GM21576 (cell line): ENCODE data around the gene ARHGEF3.
A peak's percentile ranks its signal among the peaks of the same experiment; 100 is the strongest.
"Not testable (repeated sequence)": the region's sequence is repeated elsewhere in the genome, so short reads cannot be mapped to it uniquely, and the experiment has no call there.

Experiments
- ATAC-seq: cut with Tn5 transposase; IDR thresholded peaks from one replicate; pipeline ENCODE4 v1.9.1; 2021; ENCODE audit warnings: mild to moderate bottlenecking, moderate library complexity; ENCODE audit not compliant: unreplicated experiment

ARHGEF3 gene

DNA sequence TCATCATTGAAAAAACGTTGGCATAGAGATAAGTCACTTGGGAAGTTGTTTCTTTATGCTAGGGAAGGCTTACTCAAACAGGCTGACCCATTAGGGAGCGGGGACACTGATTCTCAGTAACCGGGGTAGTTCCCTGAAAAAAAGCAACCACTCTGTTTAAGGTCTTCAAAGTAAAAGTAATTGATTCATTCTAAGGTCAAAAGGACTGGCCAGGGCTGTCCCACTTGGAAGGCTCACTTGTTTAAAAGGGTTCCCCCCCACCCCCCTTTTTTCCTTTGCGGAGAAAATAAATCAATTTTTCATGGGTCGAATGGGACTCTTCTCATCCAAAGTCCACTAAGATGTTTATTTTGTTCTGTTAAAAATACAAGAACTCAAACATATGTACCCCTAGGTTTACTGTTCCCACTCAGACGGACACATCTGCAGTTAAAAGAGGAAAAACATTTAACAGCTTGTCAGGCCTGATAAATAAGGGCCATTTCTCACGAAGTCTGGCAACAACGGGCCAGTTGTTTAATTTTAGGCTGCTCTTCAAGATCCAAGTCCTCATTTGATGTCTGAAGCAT lies 53.0 kb downstream of the ARHGEF3 start:
- ATAC-seq: no peak

- ATAC-seq: no peak
Observed at GRCh38 chr3:56747150-56747549, 54.6 kb downstream of the ARHGEF3 start.

GRCh38 chr3:56744016-56744415 lies 57.7 kb downstream of the ARHGEF3 start:
- no peak for ATAC-seq

DNA sequence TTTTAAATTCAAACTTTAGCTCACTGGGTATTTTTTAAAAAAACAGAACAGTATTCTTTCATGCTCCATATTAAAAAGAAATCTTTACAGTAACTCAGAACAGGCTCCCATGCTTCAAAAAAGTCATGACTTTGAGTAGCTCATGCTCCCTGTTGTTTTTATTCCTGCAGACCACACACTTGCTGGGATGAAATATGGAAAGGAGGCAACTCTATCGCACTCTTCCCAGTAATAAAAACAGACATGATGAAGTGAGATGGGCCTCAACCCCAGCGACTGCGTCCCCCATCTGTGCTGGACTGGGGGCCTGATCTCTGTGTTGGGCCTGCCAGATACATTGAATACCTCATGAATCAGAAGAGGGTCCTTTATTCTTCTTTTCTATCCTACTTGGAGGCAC lies 58.9 kb downstream of the ARHGEF3 start:
- ATAC-seq: no peak

DNA sequence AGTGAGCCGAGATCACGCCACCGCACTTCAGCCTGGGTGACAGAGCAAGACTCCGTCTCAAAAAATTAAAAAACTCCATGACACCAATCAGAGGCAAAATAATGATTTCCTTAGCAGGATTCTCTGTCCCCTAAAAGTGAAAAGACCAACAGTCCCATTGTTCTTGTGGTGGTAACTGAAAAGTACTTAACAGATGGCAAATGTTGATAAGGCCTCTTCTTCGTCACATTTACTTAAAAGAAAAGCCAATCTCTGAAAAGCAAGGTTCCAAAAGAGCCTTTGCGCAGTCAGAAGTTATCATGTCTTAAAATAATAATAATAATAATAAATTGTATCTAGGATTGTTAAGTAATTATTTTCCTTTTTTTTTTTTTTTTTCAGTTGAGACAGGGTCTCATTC lies 62.7 kb downstream of the ARHGEF3 start:
- ATAC-seq: no peak

DNA sequence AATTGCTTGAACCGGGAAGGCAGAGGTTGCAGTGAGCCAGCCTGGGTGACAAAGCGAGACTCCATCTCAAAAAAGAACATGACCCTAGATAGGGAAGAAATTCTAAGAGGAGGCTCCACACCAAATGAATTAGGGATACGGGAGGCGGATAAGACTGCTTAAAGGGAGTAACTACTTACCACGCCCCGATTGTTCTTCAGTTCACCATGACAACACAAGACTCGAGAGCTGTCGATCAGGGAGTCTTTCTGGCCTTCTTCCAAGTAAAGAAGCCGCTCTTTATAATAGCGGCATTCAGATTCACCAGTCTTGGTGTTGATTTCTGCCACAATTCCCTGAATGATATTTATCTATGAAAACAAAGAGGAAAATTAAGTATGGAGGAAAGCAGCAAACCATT lies 64.7 kb downstream of the ARHGEF3 start:
- no peak for ATAC-seq

GRCh38 chr3:56732109-56732508 lies 69.6 kb downstream of the ARHGEF3 start:
- ATAC-seq: no peak

GRCh38 chr3:56725175-56725574 lies 76.6 kb downstream of the ARHGEF3 start:
- peak; percentile 98 for ATAC-seq

DNA sequence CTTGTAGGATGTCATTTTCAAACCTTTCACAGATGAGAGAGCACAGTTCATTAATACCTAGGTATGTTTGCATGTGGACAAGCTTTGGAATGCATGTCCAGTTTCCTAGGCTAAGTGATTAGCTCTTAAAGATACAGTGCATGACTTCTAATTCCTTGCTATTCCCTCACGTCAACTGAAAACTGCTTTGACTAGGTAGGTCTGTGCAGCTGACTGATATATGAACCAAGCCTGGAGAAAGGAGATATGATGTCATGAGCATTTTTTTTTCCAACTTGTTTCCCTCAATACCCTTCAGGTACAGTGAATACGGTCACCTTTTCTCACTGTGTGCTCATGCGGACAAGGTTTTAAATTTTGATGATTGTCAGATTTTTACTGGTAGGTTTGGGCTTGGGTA lies 77.1 kb downstream of the ARHGEF3 start:
- no peak for ATAC-seq

- ATAC-seq: no peak
Observed at GRCh38 chr3:56720849-56721248, 80.9 kb downstream of the ARHGEF3 start.

GRCh38 chr3:56718809-56719208 lies 82.9 kb downstream of the ARHGEF3 start:
- ATAC-seq: not testable (repeated sequence)

DNA sequence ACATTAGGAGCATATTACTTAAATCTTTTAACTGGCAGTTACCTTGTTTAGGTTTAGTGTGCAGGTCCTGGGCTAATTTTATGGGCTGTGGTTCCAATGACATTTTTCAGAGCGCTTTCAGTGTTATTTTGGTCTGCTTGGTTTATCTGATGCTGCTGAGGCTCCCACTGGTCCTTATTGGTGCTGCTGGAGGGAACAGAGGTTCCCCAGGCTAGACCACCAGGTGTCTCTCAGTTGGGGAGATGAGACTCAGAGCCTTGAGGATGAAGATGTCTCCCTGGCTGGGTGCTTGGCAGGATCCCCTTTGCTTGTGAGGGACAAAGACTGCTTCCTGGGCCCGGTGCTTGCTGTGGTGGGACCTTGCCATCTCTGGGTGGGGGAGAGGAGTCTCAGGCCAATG lies 90.4 kb downstream of the ARHGEF3 start:
- ATAC-seq: no peak

- ATAC-seq: not testable (repeated sequence)
Observed at GRCh38 chr3:56707412-56707811, 94.3 kb downstream of the ARHGEF3 start.

GRCh38 chr3:56706629-56707028 lies 95.1 kb downstream of the ARHGEF3 start:
- ATAC-seq: no peak

DNA sequence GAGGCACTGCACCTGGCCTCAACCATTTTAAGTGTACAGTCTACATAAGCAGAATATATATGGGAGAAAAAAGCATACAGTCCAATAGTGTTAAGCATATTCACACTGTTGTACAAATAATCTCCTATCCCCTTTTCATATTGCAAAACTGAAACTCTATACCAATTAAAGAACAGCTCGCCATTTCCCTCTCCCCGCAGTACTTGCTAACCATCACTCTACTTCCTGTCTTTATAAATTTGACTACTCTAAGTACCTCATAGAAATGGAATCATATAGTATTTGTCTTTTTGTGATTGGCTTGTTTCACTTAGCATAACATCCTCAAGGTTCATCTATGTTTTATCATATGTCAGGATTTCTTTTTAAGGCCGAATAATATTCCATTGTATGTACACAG lies 97.0 kb downstream of the ARHGEF3 start:
- no peak for ATAC-seq

DNA sequence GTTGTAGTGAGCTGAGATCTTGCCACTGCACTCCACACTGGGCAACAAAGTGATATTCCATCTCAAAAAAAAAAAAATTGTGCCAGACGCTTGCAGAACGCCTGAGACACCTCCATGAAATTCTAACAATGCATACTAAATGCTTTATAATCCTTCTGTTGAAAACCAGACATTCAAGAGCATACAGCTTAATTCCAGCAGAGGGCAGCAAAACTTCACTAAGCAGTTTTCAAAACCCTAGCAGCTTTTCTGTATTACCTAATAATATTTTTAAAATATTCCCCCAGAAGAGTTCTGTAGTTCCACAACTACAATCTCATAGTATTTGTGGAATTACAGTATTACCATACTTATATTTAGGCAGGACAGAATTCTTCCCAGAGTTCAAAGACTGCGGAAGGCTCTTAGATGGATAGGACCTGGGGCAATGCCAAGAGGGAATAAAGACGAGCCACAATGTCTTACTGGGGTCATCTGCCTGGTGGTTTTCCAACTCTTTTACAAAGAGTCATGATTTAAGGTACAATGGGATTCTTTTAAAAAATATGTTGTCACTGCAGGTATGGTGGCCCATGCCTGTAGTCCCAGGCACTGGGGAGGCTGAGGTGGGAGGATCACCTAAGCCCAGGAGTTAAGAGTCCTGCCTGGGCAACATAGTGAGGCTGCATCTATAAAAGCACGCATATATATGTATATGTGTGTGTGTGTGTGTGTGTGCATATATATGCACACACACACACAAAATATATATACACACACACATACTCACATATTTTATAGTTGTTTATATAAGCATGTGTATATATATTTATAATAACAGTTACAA lies 99.0 kb downstream of the ARHGEF3 start:
- ATAC-seq: no peak

- ATAC-seq: no peak
Observed at GRCh38 chr3:56700151-56700550, 101.6 kb downstream of the ARHGEF3 start.

GRCh38 chr3:56694867-56695683 lies 106.7 kb downstream of the ARHGEF3 start:
- ATAC-seq: no peak

GRCh38 chr3:56693750-56694149 lies 108.0 kb downstream of the ARHGEF3 start:
- no peak for ATAC-seq

DNA sequence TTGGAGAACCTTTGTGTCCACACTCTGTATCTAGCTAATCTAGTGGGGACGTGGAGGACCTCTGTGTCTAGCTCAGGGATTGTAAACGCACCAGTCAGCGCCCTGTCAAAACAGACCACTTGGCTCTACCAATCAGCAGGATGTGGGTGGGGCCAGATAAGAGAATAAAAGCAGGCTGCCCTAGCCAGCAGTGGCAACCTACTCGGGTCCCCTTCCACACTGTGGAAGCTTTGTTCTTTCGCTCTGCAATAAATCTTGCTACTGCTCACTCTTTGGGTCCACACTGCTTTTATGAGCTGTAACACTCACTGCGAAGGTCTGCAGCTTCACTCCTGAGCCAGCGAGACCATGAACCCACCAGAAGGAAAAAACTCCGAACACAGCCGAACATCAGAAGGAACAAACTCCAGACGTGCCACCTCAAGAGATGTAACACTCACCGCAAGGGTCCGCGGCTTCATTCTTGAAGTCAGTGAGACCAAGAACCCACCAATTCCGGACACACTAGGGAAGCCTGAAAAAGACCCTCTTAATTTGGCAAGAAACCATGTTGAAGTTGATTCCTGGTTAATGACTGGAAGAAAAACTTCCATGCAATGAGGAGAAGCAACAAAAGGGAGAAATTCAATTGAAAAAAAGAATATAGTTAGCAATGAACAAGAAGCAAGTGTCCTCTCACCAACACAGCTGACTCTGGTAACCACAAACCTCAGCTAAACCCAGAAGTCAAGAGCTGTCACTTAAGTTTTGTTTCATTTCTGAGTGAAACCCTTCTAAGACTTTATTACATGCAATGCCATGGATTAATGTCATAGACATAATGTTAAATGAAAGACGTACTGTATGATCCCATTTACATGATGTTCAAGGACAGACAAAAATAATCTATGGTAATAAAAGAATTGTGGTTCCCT lies 109.0 kb downstream of the ARHGEF3 start:
- ATAC-seq: peak; percentile 68

GRCh38 chr3:56692001-56692365 lies 109.8 kb downstream of the ARHGEF3 start:
- not testable (repeated sequence) for ATAC-seq
